HepG2 (cell line): ENCODE data around the gene OLFM1. TPM values are rescaled to one million over a fixed set of nuclear protein-coding genes. Genes with fewer than 3 reads are reported as not detected.

ENCODE experiments used
- ARID2 ChIP-seq: sonication (generic); formaldehyde crosslinking; IDR thresholded peaks from 2 replicates; pipeline ENCODE4 v1.8.1; 2022; ENCODE audit warnings: mild to moderate bottlenecking, missing genetic modification reagents, borderline replicate concordance
- ATF7 ChIP-seq, 2 experiments: fragments of 450-650 bp in 1 of 2; sonication (generic) in 1 of 2; formaldehyde crosslinking in 1 of 2; IDR thresholded peaks; 2 replicates each; pipeline versions ENCODE4 v1.4.0 to v1.6.1; 2016 to 2020; ENCODE audit warnings: antibody characterized with exemption in 1 of 2, mild to moderate bottlenecking in 1 of 2, missing genetic modification reagents in 1 of 2
- EZH2 ChIP-seq: conservative IDR thresholded peaks from 2 replicates; pipeline ENCODE4 v1.6.1; 2012; ENCODE audit warnings: mild to moderate bottlenecking, low read depth, low read length, moderate library complexity
- KLF13 ChIP-seq: sonication (generic); formaldehyde crosslinking; IDR thresholded peaks from 2 replicates; pipeline ENCODE4 v1.4.0; 2020; ENCODE audit warnings: mild to moderate bottlenecking, missing genetic modification reagents
- MEF2D ChIP-seq: sonication (generic); formaldehyde crosslinking; IDR thresholded peaks from 2 replicates; pipeline ENCODE4 v1.5.1; 2020; ENCODE audit warnings: mild to moderate bottlenecking, missing genetic modification reagents
- MEIS1 ChIP-seq: sonication (generic); formaldehyde crosslinking; IDR thresholded peaks from 2 replicates; pipeline ENCODE4 v1.9.0; 2021; ENCODE audit warnings: mild to moderate bottlenecking, missing genetic modification reagents, moderate library complexity, borderline replicate concordance
- ZBTB40 ChIP-seq, 2 experiments: fragments of 450-650 bp in 1 of 2; sonication (generic) in 1 of 2; formaldehyde crosslinking in 1 of 2; IDR thresholded peaks; 2 replicates each; pipeline versions ENCODE4 v1.6.1 to v1.8.0; 2016 to 2022; ENCODE audit warnings: antibody characterized with exemption in 1 of 2, mild to moderate bottlenecking in 1 of 2, missing genetic modification reagents in 1 of 2
- ZNF3 ChIP-seq: IDR thresholded peaks from 2 replicates; pipeline ENCODE4 v1.7.0; 2017; ENCODE audit warnings: inconsistent platforms
- ZNF484 ChIP-seq: sonication (generic); formaldehyde crosslinking; IDR thresholded peaks from 2 replicates; pipeline ENCODE4 v1.5.1; 2020; ENCODE audit warnings: mild to moderate bottlenecking, low read depth, missing genetic modification reagents, borderline replicate concordance
- ZNF549 ChIP-seq: sonication (generic); formaldehyde crosslinking; IDR thresholded peaks from 2 replicates; pipeline ENCODE4 v1.5.0; 2020; ENCODE audit warnings: missing genetic modification reagents
- ZNF605 ChIP-seq: sonication (generic); formaldehyde crosslinking; IDR thresholded peaks from 2 replicates; pipeline ENCODE4 v1.8.0; 2022; ENCODE audit warnings: mild to moderate bottlenecking, missing genetic modification reagents
- polyA plus RNA-seq, 8 experiments: library from polyadenylated mRNA; depleted of rRNA in 3 of 8; stranded (reverse) in 7 of 8; unstranded in 1 of 8; fragments of >200 nt; fragmentation: Illumina TruSeq in 4 of 8; extraction: Trizol in 4 of 8; gene quantifications; 2 replicates each; pipeline versions ENCODE4 v1.2.1 to v1.2.3, GENCODE V29; 2011 to 2016; ENCODE audit warnings: low read depth in 4 of 8, missing spikeins in 1 of 8, mixed read lengths in 1 of 8; ENCODE audit not compliant: insufficient read depth in 1 of 8
- total RNA-seq, 5 experiments: library from RNA; depleted of rRNA; stranded (reverse); fragments of >200 nt; fragmentation: Illumina TruSeq; extraction: Trizol; gene quantifications; 2 replicates each; pipeline ENCODE4 v1.2.3, GENCODE V29; 2016; ENCODE audit warnings: low read depth in 1 of 5
- TF ChIP-seq, protein P1 (sequence below): sonication (generic); formaldehyde crosslinking; IDR thresholded peaks from 2 replicates; pipeline ENCODE4 v1.4.0; 2020; ENCODE audit warnings: mild to moderate bottlenecking, low read depth, missing genetic modification reagents
- TF ChIP-seq, protein P2 (sequence below): sonication (generic); formaldehyde crosslinking; IDR thresholded peaks from 2 replicates; pipeline ENCODE4 v1.4.0; 2020; ENCODE audit warnings: mild to moderate bottlenecking, missing genetic modification reagents

Gene OLFM1
- total and polyA plus RNA-seq, 2 of the 13 experiments (the other 11 are each of a cell fraction or from before 2014, with no cell fraction given) = not detected

- TF ChIP-seq, protein P1, sequence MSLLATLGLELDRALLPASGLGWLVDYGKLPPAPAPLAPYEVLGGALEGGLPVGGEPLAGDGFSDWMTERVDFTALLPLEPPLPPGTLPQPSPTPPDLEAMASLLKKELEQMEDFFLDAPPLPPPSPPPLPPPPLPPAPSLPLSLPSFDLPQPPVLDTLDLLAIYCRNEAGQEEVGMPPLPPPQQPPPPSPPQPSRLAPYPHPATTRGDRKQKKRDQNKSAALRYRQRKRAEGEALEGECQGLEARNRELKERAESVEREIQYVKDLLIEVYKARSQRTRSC = no peak
- no peak for TF ChIP-seq KLF13
- no peak for TF ChIP-seq ARID2 (CRISPR knock-in tag)
- no peak for TF ChIP-seq ATF7 (IDR thresholded peaks at IDR 0.05)
- no peak for TF ChIP-seq ATF7 (CRISPR knock-in tag; IDR thresholded peaks at IDR 0.05)
- no peak for TF ChIP-seq ZNF549
- TF ChIP-seq MEF2D (CRISPR knock-in tag) = peak; percentile 62; the same call in 1 of the 2 replicates
- no peak for TF ChIP-seq ZNF484 (CRISPR knock-in tag)
- TF ChIP-seq ZBTB40 (IDR thresholded peaks at IDR 0.05) = no peak
- no peak; the same call in 1 of the 2 replicates for TF ChIP-seq ZBTB40 (CRISPR knock-in tag; IDR thresholded peaks at IDR 0.05)
- TF ChIP-seq, protein P2, sequence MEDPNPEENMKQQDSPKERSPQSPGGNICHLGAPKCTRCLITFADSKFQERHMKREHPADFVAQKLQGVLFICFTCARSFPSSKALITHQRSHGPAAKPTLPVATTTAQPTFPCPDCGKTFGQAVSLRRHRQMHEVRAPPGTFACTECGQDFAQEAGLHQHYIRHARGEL (CRISPR knock-in tag) = no peak
- no peak for TF ChIP-seq ZNF3 (CRISPR knock-in tag)
- TF ChIP-seq ZNF605 (CRISPR knock-in tag) = peak; percentile 51; the same call in 1 of the 2 replicates
- no peak; the same call in 1 of the 2 replicates for TF ChIP-seq MEIS1 (CRISPR knock-in tag)
- TF ChIP-seq EZH2 = no peak
Observed at GRCh38 chr9:135085830-135086546, 1.5 kb upstream of the OLFM1 start (continued).
